ENCODE results near the gene ARL5B. TPM values are rescaled to one million over a fixed set of nuclear protein-coding genes. Genes with fewer than 3 reads are reported as not detected.

Gene ARL5B
- total RNA-seq, 1 donor from 2014 or later = 38.4 TPM

DNA sequence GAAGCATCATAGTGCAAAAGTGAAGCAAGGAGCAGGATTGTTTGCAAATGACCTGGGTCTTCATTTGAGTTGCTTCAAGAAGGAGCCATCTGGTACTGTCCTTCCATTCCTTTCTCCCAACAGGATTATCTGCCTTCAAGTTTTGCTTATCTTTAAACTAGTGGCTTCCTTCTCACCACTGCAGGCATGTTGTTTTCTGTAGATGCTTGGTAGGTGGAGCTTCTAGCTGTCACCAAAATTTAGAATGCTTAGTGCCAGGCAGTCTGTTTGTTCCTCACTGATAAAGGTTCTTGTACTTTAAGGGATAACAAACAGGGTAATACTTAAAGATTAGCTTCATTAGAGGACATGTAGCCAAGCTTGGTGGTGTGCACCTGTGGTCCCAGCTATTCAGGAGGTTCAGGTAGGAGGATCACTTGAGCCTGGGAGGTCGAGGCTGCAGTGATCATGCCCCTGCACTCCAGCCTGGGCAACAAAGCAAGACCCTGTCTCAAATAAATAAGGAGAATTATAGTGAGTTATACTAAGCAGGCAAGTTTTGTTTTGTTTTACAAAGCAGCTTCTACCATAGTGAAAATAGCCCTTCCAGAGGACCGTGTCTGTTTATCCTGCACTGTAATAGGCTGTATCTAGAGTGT is 5.7 kb downstream of the ARL5B start:
- peaks cover 37% of the 10 kb centered on the region for H3K4me1 Mint-ChIP-seq
- TF ChIP-seq, protein P1, sequence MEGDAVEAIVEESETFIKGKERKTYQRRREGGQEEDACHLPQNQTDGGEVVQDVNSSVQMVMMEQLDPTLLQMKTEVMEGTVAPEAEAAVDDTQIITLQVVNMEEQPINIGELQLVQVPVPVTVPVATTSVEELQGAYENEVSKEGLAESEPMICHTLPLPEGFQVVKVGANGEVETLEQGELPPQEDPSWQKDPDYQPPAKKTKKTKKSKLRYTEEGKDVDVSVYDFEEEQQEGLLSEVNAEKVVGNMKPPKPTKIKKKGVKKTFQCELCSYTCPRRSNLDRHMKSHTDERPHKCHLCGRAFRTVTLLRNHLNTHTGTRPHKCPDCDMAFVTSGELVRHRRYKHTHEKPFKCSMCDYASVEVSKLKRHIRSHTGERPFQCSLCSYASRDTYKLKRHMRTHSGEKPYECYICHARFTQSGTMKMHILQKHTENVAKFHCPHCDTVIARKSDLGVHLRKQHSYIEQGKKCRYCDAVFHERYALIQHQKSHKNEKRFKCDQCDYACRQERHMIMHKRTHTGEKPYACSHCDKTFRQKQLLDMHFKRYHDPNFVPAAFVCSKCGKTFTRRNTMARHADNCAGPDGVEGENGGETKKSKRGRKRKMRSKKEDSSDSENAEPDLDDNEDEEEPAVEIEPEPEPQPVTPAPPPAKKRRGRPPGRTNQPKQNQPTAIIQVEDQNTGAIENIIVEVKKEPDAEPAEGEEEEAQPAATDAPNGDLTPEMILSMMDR (conservative IDR thresholded peaks at IDR 0.05) = no peak
- no peaks in the 10 kb centered on the region for H3K9me3 Mint-ChIP-seq
- H3K4me3 Mint-ChIP-seq = peak overlapping the region; percentile 31
- DNase-seq (ENCODE audit: low read depth, low spot score) = no peak
- H3K36me3 Mint-ChIP-seq (ENCODE audit: low read depth) = peaks cover 9% of the 10 kb centered on the region
- no peak overlapping the region for H3K27ac Mint-ChIP-seq (ENCODE audit: unreplicated experiment)
- no peaks in the 10 kb centered on the region for H3K27me3 Mint-ChIP-seq (ENCODE audit: low read depth)

DNA sequence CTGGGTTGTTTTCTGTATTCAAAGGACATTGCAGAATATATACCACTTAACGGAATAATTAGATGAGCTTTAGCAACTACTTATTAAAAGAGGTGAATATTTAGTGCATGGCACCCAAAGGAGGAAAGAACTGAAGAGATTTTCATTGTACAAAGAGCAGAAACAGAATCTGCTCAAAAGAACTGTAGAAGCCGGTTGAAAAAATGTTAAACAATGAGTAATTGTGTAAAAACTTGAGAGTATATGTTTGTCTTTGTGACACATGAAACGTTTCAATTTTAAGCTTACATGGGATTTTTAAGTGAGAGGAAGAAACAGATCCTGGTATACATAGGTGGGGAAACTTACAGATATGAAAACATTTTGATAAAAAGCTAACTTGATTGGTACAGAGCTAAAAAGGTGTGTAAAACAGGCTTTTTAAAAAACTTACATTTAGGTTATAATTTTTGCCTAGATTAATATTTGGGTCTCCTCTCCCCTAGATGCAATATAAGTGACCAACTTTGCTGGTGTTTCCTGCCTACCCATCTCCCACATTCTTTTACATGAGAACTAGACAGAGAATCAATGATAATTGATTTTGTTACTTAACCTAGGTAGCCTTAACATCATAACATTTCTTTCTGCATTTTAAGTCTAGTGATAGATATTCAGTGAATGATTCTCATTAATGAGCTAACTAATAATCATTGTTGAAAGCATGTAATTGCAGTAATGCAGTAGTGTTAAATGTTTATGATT is 6.8 kb downstream of the ARL5B start:
- no peak for DNase-seq (ENCODE audit: low read depth, low spot score)
- Mint-ChIP-seq H3K36me3 (ENCODE audit: low read depth) (peaks cover 13% of the 10 kb centered on the region), H3K27me3 (ENCODE audit: low read depth) (no peaks in the 10 kb centered on the region), H3K27ac (ENCODE audit: unreplicated experiment) (no peak overlapping the region), H3K9me3 (no peaks in the 10 kb centered on the region), H3K4me1 (peaks cover 30% of the 10 kb centered on the region), H3K4me3 (peak overlapping the region; percentile 7)
- TF ChIP-seq, protein P1 (conservative IDR thresholded peaks at IDR 0.05) = no peak

DNA sequence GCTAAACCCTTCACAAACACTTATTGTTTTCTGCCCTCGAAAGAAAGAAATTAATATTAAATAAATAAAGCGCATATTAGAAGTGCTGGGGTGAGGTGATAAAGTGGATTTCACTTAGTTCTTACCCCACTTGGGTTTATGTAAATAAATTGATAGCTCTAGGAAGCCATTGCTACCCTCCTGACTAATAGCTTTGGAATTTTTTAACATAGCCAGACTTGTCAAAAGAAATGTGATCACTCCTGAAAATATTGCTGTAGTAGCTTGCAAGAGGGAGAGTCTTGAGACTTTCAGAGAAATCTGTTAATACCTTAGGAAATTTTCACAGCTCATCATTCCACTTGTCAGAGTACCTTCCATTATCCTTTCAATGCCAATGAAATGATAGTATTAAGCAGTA is 7.6 kb downstream of the ARL5B start:
- H3K36me3 Mint-ChIP-seq (ENCODE audit: low read depth) = peaks cover 13% of the 10 kb centered on the region
- no peaks in the 10 kb centered on the region for H3K27me3 Mint-ChIP-seq (ENCODE audit: low read depth)
- TF ChIP-seq, protein P1 (conservative IDR thresholded peaks at IDR 0.05) = no peak
- H3K9me3 Mint-ChIP-seq = no peaks in the 10 kb centered on the region
- H3K4me1 Mint-ChIP-seq = peaks cover 22% of the 10 kb centered on the region
- no peak overlapping the region for H3K27ac Mint-ChIP-seq (ENCODE audit: unreplicated experiment)
- no peak for DNase-seq (ENCODE audit: low read depth, low spot score)
- no peak overlapping the region for H3K4me3 Mint-ChIP-seq

DNA sequence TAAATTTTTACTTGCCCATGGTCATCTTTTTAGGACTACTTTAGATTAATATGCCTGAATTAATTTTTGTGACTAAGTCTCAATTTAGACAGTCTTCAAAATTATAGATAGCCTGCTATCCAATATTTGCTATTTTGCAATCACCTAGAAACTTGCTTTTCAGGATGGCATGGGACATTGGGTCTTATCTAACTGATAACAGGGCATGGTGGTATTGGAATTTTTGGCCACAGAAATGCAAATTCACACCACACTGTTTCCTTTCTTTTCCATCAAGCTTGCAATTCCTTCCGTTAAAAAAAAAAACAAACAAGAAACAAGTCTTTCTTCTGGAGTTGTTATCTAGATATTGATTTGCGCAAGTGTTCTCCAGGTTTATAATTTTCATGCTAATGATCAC is 8.8 kb downstream of the ARL5B start:
- no peak overlapping the region for H3K27ac Mint-ChIP-seq (ENCODE audit: unreplicated experiment)

DNA sequence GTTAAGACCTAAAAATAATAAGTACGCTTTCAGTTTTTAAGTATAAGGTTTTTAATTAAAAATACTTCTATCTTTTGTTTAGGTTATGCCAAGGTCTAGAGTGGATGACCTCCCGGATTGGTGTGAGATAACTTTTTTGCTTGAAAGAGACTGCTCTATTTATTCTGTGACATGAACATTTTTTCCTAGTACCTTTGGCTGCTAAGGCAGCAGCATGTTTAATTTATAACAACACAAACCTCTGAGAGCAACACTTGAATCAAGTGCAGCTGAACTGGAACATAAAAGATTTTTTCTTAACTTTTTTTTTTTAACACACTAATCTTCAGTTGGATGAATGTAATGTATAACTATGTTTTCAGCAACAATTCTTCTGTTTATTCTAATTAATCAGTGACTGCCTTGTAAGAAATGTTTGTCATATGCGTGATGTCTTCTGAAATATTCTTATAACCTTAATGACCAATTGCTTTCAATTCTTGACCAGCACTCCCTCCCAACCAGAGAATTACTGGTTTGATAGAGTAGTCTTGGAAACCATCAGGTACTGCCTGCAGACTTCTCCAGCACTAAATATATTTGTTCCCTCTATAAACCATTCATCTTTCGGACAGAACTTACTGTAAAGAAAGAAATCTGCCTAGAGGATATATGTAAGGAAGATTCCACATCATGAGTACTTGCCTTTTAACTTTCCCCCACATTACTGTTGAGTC is 16.0 kb downstream of the ARL5B start:
- H3K27ac Mint-ChIP-seq (ENCODE audit: unreplicated experiment) = no peak overlapping the region
- H3K9me3 Mint-ChIP-seq = no peaks in the 10 kb centered on the region
- H3K4me1 Mint-ChIP-seq = no peaks in the 10 kb centered on the region
- no peak overlapping the region for H3K4me3 Mint-ChIP-seq
- H3K27me3 Mint-ChIP-seq (ENCODE audit: low read depth) = no peaks in the 10 kb centered on the region
- TF ChIP-seq, protein P1 (conservative IDR thresholded peaks at IDR 0.05) = no peak
- peaks cover 6% of the 10 kb centered on the region for H3K36me3 Mint-ChIP-seq (ENCODE audit: low read depth)
- no peak for DNase-seq (ENCODE audit: low read depth, low spot score)

More for the DNA sequence above, 8.8 kb downstream of the ARL5B start:
- H3K27me3 Mint-ChIP-seq (ENCODE audit: low read depth) = no peaks in the 10 kb centered on the region
- no peaks in the 10 kb centered on the region for H3K9me3 Mint-ChIP-seq
- no peak overlapping the region for H3K4me3 Mint-ChIP-seq
- peaks cover 15% of the 10 kb centered on the region for H3K4me1 Mint-ChIP-seq
- H3K36me3 Mint-ChIP-seq (ENCODE audit: low read depth) = peaks cover 13% of the 10 kb centered on the region
- TF ChIP-seq, protein P1 (conservative IDR thresholded peaks at IDR 0.05) = no peak
- DNase-seq (ENCODE audit: low read depth, low spot score) = no peak

Measured in neural crest cell (in vitro differentiated cells).